HEK293 (cell line): Measurements from ENCODE around the gene EGR1.

ENCODE experiments used
- OSR2 ChIP-seq: fragments of 450-650 bp; formaldehyde crosslinking; IDR thresholded peaks from 2 replicates; pipeline ENCODE4 v1.5.1; 2016; ENCODE audit warnings: missing biosample characterization, missing genetic modification characterization
- RBAK ChIP-seq: fragments of 450-650 bp; formaldehyde crosslinking; IDR thresholded peaks from 2 replicates; pipeline ENCODE4 v1.5.1; 2016; ENCODE audit warnings: missing biosample characterization, missing genetic modification characterization
- REPIN1 ChIP-seq: fragments of 450-650 bp; formaldehyde crosslinking; IDR thresholded peaks from 2 replicates; pipeline ENCODE4 v1.5.1; 2017; ENCODE audit warnings: missing biosample characterization, missing genetic modification characterization, low read depth
- REST ChIP-seq: fragments of 450-650 bp; formaldehyde crosslinking; IDR thresholded peaks from 2 replicates; pipeline ENCODE4 v1.5.1; 2016; ENCODE audit warnings: missing biosample characterization, missing genetic modification characterization
- SETDB1 ChIP-seq: IDR thresholded peaks from one replicate; pipeline ENCODE4 v1.6.1; 2017; ENCODE audit warnings: mild to moderate bottlenecking, low read length, moderate library complexity, mixed read lengths; ENCODE audit not compliant: insufficient read length
- ZNF639 ChIP-seq: fragments of 450-650 bp; formaldehyde crosslinking; IDR thresholded peaks from 2 replicates; pipeline ENCODE4 v1.5.1; 2016; ENCODE audit warnings: missing biosample characterization, missing genetic modification characterization
- ZNF704 ChIP-seq: fragments of 450-650 bp; formaldehyde crosslinking; IDR thresholded peaks from 2 replicates; pipeline ENCODE4 v1.5.1; 2016; ENCODE audit warnings: missing biosample characterization, missing genetic modification characterization
- TF ChIP-seq, protein P1 (sequence below): fragments of 450-650 bp; formaldehyde crosslinking; IDR thresholded peaks from 2 replicates; pipeline ENCODE4 v1.5.1; 2016; ENCODE audit warnings: missing biosample characterization, missing genetic modification characterization

GRCh38 chr5:138469540-138470321, 4.5 kb downstream of the EGR1 start:
- TF ChIP-seq ZNF639 (no peak), SETDB1 (no peak), REPIN1 (tag by site-specific recombination) (no peak), REST (no peak), OSR2 (tag by site-specific recombination) (no peak), RBAK (no peak), ZNF704 (tag by site-specific recombination) (no peak)
- TF ChIP-seq, protein P1, sequence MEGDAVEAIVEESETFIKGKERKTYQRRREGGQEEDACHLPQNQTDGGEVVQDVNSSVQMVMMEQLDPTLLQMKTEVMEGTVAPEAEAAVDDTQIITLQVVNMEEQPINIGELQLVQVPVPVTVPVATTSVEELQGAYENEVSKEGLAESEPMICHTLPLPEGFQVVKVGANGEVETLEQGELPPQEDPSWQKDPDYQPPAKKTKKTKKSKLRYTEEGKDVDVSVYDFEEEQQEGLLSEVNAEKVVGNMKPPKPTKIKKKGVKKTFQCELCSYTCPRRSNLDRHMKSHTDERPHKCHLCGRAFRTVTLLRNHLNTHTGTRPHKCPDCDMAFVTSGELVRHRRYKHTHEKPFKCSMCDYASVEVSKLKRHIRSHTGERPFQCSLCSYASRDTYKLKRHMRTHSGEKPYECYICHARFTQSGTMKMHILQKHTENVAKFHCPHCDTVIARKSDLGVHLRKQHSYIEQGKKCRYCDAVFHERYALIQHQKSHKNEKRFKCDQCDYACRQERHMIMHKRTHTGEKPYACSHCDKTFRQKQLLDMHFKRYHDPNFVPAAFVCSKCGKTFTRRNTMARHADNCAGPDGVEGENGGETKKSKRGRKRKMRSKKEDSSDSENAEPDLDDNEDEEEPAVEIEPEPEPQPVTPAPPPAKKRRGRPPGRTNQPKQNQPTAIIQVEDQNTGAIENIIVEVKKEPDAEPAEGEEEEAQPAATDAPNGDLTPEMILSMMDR, result no peak
